Stomach (tissue), 9 donors: ENCODE measurements around the gene BIRC6. TPM values are rescaled to one million over a fixed set of nuclear protein-coding genes. Genes with fewer than 3 reads are reported as not detected.

Experiments used
- DNase-seq, 2 donors: peaks; one replicate each; pipeline versions ENCODE4 v3.0.0 to v3.0.0-alpha.2; 2013 to 2019
- H3K27ac ChIP-seq, 5 donors: fragments of 200-600 bp in 4 of 5; sonication (generic) in 4 of 5; one replicate each; pipeline ENCODE4 v1.5.1; 2013 to 2019; ENCODE audit warnings: mild to moderate bottlenecking in 1 of 5, moderate library complexity in 1 of 5
- H3K27me3 ChIP-seq, 3 donors: fragments of 200-600 bp; sonication (generic); one replicate each; pipeline ENCODE4 v1.5.1; 2017 to 2019; ENCODE audit warnings: mixed run types in 1 of 3
- H3K36me3 ChIP-seq, 4 donors: fragments of 200-600 bp; sonication (generic); 1 replicate in 3 of 4; 2 replicates in 1 of 4; pipeline ENCODE4 v1.5.1; 2016 to 2019
- H3K4me1 ChIP-seq, 4 donors: fragments of 200-600 bp; sonication (generic); one replicate each; pipeline ENCODE4 v1.5.1; 2016 to 2019
- H3K4me3 ChIP-seq, 4 donors: fragments of 200-600 bp; sonication (generic) in 3 of 4; one replicate each; pipeline ENCODE4 v1.5.1; 2016 to 2019; ENCODE audit warnings: mild to moderate bottlenecking in 1 of 4
- H3K9me3 ChIP-seq, 4 donors: fragments of 200-600 bp; sonication (generic); one replicate each; pipeline ENCODE4 v1.5.1; 2016 to 2019
- EP300 ChIP-seq: sonication (generic); formaldehyde crosslinking; IDR thresholded peaks from one replicate; pipeline ENCODE4 v1.6.1; 2017; ENCODE audit warnings: antibody characterized with exemption
- POLR2A ChIP-seq, 4 donors: fragments of 450-650 bp; IDR thresholded peaks; one replicate each; pipeline ENCODE4 v1.6.1; 2016; ENCODE audit warnings: antibody characterized with exemption in 4 of 4, control low read depth in 2 of 4, mild to moderate bottlenecking in 1 of 4, moderate library complexity in 1 of 4
- POLR2AphosphoS5 ChIP-seq, 3 donors: sonication (generic); formaldehyde crosslinking; IDR thresholded peaks; one replicate each; pipeline ENCODE4 v1.6.1; 2016; ENCODE audit warnings: antibody characterized with exemption in 3 of 3
- WGBS, 5 donors: extraction: QIAGEN DNeasy Blood & Tissue Kit in 3 of 5; methylation state at CpG; one replicate each; pipeline versions ENCODE4 v1.1.5 to v1.1.7; 2013 to 2018; 5-methylcytosine and 5-hydroxymethylcytosine counted together
- intact Hi-C: fragments of 100-400 bp; cut with DNase I; formaldehyde crosslinking; loops from one replicate; pipeline ENCODE4 v1.15.1; 2023; ENCODE audit warnings: low total_unique reads
- polyA plus RNA-seq, 3 donors: library from polyadenylated mRNA; stranded (reverse); fragments of 200-250 nt; gene quantifications; one replicate each; pipeline ENCODE4 v1.2.3, GENCODE V29; 2013
- total RNA-seq, 5 donors: library from RNA; depleted of rRNA; stranded (reverse); fragments of >200 nt; gene quantifications; one replicate each; pipeline versions ENCODE4 v1.1.0 to v1.2.3, GENCODE V29; 2014 to 2016
- TF ChIP-seq, protein P1 (sequence below), 7 experiments: fragments of 450-650 bp in 4 of 7; fragments of 200-600 bp in 3 of 7; sonication (generic) in 3 of 7; IDR thresholded peaks; one replicate each; pipeline ENCODE4 v1.5.1; 2016 to 2019; ENCODE audit warnings: antibody characterized with exemption in 7 of 7, control low read depth in 2 of 7, mild to moderate bottlenecking in 1 of 7
- donor health status: healthy with polysubstance abuse.
- donor health status: Bipolar disorder and iron deficiency.
- donor health status: healthy.

Gene BIRC6
- total and polyA plus RNA-seq, 8 donors: 7.7 to 361 (median 68.2) TPM

DNA sequence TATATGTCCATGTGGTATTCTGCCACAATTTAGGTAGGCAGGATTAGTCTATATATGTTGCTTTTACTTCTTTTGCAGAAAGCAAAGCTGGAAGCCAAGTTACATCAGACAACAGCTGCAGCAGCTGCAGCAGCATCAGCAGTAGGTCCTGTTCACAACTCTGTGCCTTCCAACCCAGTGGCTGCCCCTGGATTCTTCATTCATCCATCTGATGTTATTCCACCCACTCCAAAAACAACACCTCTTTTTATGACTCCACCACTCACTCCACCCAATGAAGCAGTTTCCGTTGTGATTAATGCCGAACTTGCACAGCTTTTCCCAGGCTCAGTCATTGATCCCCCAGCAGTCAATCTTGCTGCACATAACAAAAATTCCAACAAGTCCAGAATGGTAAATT lies 107.6 kb downstream of the BIRC6 start:
- no peaks in the 10 kb centered on the region for H3K9me3 ChIP-seq
- DNase-seq: no peak
- H3K36me3 ChIP-seq: peaks cover 35 to 73% (median 70%) of the 10 kb centered on the region in 4 donors
- WGBS, 5 donors: 91 to 99% (median 95%) methylated on average over 2 of the region's 2 CpGs
- TF ChIP-seq, protein P1, sequence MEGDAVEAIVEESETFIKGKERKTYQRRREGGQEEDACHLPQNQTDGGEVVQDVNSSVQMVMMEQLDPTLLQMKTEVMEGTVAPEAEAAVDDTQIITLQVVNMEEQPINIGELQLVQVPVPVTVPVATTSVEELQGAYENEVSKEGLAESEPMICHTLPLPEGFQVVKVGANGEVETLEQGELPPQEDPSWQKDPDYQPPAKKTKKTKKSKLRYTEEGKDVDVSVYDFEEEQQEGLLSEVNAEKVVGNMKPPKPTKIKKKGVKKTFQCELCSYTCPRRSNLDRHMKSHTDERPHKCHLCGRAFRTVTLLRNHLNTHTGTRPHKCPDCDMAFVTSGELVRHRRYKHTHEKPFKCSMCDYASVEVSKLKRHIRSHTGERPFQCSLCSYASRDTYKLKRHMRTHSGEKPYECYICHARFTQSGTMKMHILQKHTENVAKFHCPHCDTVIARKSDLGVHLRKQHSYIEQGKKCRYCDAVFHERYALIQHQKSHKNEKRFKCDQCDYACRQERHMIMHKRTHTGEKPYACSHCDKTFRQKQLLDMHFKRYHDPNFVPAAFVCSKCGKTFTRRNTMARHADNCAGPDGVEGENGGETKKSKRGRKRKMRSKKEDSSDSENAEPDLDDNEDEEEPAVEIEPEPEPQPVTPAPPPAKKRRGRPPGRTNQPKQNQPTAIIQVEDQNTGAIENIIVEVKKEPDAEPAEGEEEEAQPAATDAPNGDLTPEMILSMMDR (IDR thresholded peaks at IDR 0.05): no peak
- no peak for TF ChIP-seq EP300
- H3K27ac ChIP-seq: no peak overlapping the region
- no peaks in the 10 kb centered on the region for H3K27me3 ChIP-seq
- no peak overlapping the region for H3K4me3 ChIP-seq
- H3K4me1 ChIP-seq: no peaks in the 10 kb centered on the region
- intact Hi-C loops: no loop called here

DNA sequence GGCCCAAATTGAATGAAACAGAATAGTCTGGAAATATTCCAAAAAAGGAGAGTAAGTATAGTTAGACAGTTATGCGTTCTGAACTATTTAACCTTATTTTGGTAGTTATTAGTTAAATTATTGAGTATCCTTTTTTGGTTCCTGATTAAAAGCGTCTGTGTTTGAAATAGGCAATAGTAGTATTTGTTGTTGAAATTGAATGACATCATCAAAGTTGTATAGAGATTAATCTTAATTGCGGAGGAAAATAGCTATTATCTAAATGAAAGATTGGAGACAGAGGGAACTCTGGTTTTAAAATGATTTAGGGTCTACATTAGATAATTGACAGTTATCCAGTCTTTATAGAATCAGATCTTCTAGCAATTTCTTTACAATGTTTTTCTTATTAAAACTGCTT lies 115.8 kb downstream of the BIRC6 start:
- H3K36me3 ChIP-seq: peaks cover 24 to 90% (median 76%) of the 10 kb centered on the region in 4 donors
- no peak for DNase-seq
- H3K27me3 ChIP-seq: no peaks in the 10 kb centered on the region
- WGBS, 5 donors: 63 to 66% (median 64%) methylated on average over 3 of the region's 3 CpGs
- no peaks in the 10 kb centered on the region for H3K9me3 ChIP-seq
- intact Hi-C loops: no loop called here
- TF ChIP-seq EP300: no peak
- TF ChIP-seq, protein P1 (IDR thresholded peaks at IDR 0.05): no peak
- TF ChIP-seq POLR2AphosphoS5 (IDR thresholded peaks at IDR 0.05): no peak
- TF ChIP-seq POLR2A (IDR thresholded peaks at IDR 0.05): no peak
- no peak overlapping the region for H3K4me3 ChIP-seq
- H3K4me1 ChIP-seq: no peaks in the 10 kb centered on the region
- no peak overlapping the region for H3K27ac ChIP-seq

DNA sequence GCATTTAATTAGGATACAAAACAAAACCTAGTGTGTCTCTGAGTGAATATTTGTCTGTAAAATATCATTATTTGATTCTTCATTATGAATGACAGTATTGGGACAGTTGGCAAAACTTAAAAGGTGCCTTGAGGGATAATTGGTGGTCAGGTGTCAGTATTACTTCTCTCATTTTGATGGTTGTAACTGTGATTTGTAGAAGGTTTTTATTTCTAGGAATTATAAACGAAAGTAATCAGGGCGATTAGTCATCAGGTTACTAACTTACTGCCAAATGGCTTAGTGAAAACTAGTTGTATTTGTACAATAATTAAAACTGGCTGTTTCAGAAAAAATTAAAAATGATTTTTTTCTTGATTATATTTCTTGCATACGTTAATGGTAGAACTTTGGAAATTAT lies 117.6 kb downstream of the BIRC6 start:
- Histone ChIP-seq H3K4me3 (no peak overlapping the region), H3K4me1 (no peaks in the 10 kb centered on the region), H3K27ac (no peak overlapping the region), H3K36me3 (peaks cover 16 to 90% (median 76%) of the 10 kb centered on the region in 4 donors), H3K27me3 (no peaks in the 10 kb centered on the region), H3K9me3 (no peaks in the 10 kb centered on the region)
- TF ChIP-seq POLR2AphosphoS5 (IDR thresholded peaks at IDR 0.05) (no peak), POLR2A (IDR thresholded peaks at IDR 0.05) (no peak), EP300 (no peak)
- TF ChIP-seq, protein P1 (IDR thresholded peaks at IDR 0.05): no peak
- intact Hi-C loops: no loop called here
- DNase-seq: no peak
- WGBS, 5 donors: 78 to 88% (median 86%) methylated on average over 3 of the region's 3 CpGs

- no peaks in the 10 kb centered on the region for H3K27me3 ChIP-seq
- no peak for TF ChIP-seq EP300
- TF ChIP-seq, protein P1 (IDR thresholded peaks at IDR 0.05): no peak
- TF ChIP-seq POLR2AphosphoS5 (IDR thresholded peaks at IDR 0.05): no peak
- TF ChIP-seq POLR2A (IDR thresholded peaks at IDR 0.05): no peak
- H3K4me3 ChIP-seq: no peak overlapping the region
- intact Hi-C loops: no loop called here
- H3K27ac ChIP-seq: no peak overlapping the region
- 92 to 98% (median 97%) methylated on average over 8 of the region's 8 CpGs for WGBS, 5 donors
- H3K4me1 ChIP-seq: no peaks in the 10 kb centered on the region
- no peak for DNase-seq
- peaks cover 33 to 91% (median 83%) of the 10 kb centered on the region in 4 donors for H3K36me3 ChIP-seq
- no peaks in the 10 kb centered on the region for H3K9me3 ChIP-seq
Observed at GRCh38 chr2:32478889-32479620, 122.2 kb downstream of the BIRC6 start.
